Progenitor cell of endocrine pancreas (in vitro differentiated cells): ENCODE data around the gene TUG1. TPM values are rescaled to one million over a fixed set of nuclear protein-coding genes. Genes with fewer than 3 reads are reported as not detected.

Source experiments
- DNase-seq: peaks from one replicate; pipeline ENCODE4 v3.0.0; 2021; ENCODE audit warnings: low spot score; ENCODE audit not compliant: unreplicated experiment
- H3K27ac Mint-ChIP-seq: 2 replicates; pipeline ENCODE4 v1.8.0; 2021; ENCODE audit warnings: mild to moderate bottlenecking, moderate library complexity, mixed read lengths
- H3K27me3 Mint-ChIP-seq: 2 replicates; pipeline ENCODE4 v1.8.0; 2021; ENCODE audit warnings: mixed read lengths
- H3K36me3 Mint-ChIP-seq: 2 replicates; pipeline ENCODE4 v1.8.0; 2022; ENCODE audit warnings: mixed read lengths; ENCODE audit not compliant: insufficient read depth
- H3K4me1 Mint-ChIP-seq: 2 replicates; pipeline ENCODE4 v1.8.0; 2021; ENCODE audit warnings: low read depth, mixed read lengths
- H3K4me3 Mint-ChIP-seq: 2 replicates; pipeline ENCODE4 v1.8.0; 2021; ENCODE audit warnings: low read depth, mild to moderate bottlenecking, moderate library complexity, mixed read lengths
- H3K9me3 Mint-ChIP-seq: 2 replicates; pipeline ENCODE4 v1.8.0; 2021; ENCODE audit warnings: low read depth, mixed read lengths
- total RNA-seq: library from RNA; stranded (reverse); gene quantifications from 2 replicates; pipeline ENCODE4 v1.2.1, GENCODE V29; 2021
- TF ChIP-seq, protein P1 (sequence below): fragments of 200-600 bp; sonication (generic); IDR thresholded peaks from one replicate; pipeline ENCODE4 v1.5.0; 2021; ENCODE audit warnings: antibody characterized with exemption, mild to moderate bottlenecking; ENCODE audit not compliant: unreplicated experiment

TUG1 gene
- total RNA-seq, 1 donor from 2014 or later: 142 TPM

DNA sequence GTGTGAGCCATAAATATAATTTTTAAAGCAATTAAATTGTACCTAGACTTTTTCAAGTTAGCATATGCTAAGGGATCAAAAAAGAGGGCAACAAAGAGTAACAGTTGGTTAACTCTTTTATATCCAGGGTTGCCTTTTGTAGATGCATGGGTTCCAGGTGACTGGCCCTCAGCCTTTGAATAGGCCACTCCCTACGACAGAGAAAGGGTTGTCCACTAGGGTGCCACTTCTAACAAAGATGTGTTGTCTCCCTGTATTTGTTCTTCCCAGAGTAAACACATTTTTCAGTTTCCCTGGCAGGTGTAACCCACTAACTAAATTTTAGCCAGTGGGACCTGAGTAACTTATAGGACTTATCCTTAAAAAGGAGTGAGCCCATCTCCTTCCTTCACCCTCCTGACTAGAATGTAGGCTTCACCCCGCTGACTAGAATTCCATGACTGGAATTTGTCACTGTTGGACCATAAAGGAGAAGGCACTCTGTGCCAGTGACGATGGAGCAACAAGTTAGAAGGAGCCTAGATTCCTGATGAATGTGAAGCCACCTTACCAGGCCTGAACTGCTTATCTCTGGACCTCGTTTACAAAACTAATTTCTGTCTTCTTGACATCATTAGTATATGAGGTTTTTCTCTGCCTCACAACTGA is 16.6 kb downstream of the TUG1 start:
- DNase-seq: no peak
- Mint-ChIP-seq H3K4me3 (no peak overlapping the region), H3K36me3 (peaks cover 26% of the 10 kb centered on the region), H3K27me3 (no peaks in the 10 kb centered on the region), H3K9me3 (peaks cover 38% of the 10 kb centered on the region), H3K27ac (peak overlapping the region; percentile 7), H3K4me1 (peaks cover 4% of the 10 kb centered on the region)
- TF ChIP-seq, protein P1, sequence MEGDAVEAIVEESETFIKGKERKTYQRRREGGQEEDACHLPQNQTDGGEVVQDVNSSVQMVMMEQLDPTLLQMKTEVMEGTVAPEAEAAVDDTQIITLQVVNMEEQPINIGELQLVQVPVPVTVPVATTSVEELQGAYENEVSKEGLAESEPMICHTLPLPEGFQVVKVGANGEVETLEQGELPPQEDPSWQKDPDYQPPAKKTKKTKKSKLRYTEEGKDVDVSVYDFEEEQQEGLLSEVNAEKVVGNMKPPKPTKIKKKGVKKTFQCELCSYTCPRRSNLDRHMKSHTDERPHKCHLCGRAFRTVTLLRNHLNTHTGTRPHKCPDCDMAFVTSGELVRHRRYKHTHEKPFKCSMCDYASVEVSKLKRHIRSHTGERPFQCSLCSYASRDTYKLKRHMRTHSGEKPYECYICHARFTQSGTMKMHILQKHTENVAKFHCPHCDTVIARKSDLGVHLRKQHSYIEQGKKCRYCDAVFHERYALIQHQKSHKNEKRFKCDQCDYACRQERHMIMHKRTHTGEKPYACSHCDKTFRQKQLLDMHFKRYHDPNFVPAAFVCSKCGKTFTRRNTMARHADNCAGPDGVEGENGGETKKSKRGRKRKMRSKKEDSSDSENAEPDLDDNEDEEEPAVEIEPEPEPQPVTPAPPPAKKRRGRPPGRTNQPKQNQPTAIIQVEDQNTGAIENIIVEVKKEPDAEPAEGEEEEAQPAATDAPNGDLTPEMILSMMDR: no peak

GRCh38 chr22:30989474-30989873 is 20.4 kb downstream of the TUG1 start:
- peaks cover 4% of the 10 kb centered on the region for H3K4me1 Mint-ChIP-seq
- no peak overlapping the region for H3K4me3 Mint-ChIP-seq
- DNase-seq: no peak
- H3K27me3 Mint-ChIP-seq: no peaks in the 10 kb centered on the region
- H3K9me3 Mint-ChIP-seq: peaks cover 22% of the 10 kb centered on the region
- H3K27ac Mint-ChIP-seq: no peak overlapping the region
- TF ChIP-seq, protein P1: no peak
- peaks cover 14% of the 10 kb centered on the region for H3K36me3 Mint-ChIP-seq

- no peak for DNase-seq
- no peak overlapping the region for H3K4me3 Mint-ChIP-seq
- peaks cover 4% of the 10 kb centered on the region for H3K4me1 Mint-ChIP-seq
- H3K27ac Mint-ChIP-seq: no peak overlapping the region
- no peaks in the 10 kb centered on the region for H3K27me3 Mint-ChIP-seq
- H3K9me3 Mint-ChIP-seq: peaks cover 18% of the 10 kb centered on the region
- H3K36me3 Mint-ChIP-seq: peaks cover 10% of the 10 kb centered on the region
- TF ChIP-seq, protein P1: no peak
Measured at GRCh38 chr22:30990690-30991089, 21.6 kb downstream of the TUG1 start.

GRCh38 chr22:30992565-30992964 is 23.5 kb downstream of the TUG1 start:
- TF ChIP-seq, protein P1: no peak
- H3K27ac Mint-ChIP-seq: no peak overlapping the region
- peaks cover 14% of the 10 kb centered on the region for H3K9me3 Mint-ChIP-seq
- peaks cover 4% of the 10 kb centered on the region for H3K36me3 Mint-ChIP-seq
- no peaks in the 10 kb centered on the region for H3K4me1 Mint-ChIP-seq
- DNase-seq: no peak
- H3K27me3 Mint-ChIP-seq: no peaks in the 10 kb centered on the region
- H3K4me3 Mint-ChIP-seq: no peak overlapping the region

- DNase-seq: no peak
- no peak overlapping the region for H3K4me3 Mint-ChIP-seq
Measured at GRCh38 chr22:30994960-30995359, 25.9 kb downstream of the TUG1 start.

More at GRCh38 chr22:30994960-30995359, 25.9 kb downstream of the TUG1 start:
- no peak overlapping the region for H3K27ac Mint-ChIP-seq
- H3K27me3 Mint-ChIP-seq: no peaks in the 10 kb centered on the region
- TF ChIP-seq, protein P1: no peak
- H3K9me3 Mint-ChIP-seq: peaks cover 10% of the 10 kb centered on the region
- H3K4me1 Mint-ChIP-seq: peaks cover 3% of the 10 kb centered on the region
- H3K36me3 Mint-ChIP-seq: peaks cover 2% of the 10 kb centered on the region
